Left renal pelvis (tissue), 4 donors: Measurements from ENCODE around the gene SOS2. TPM values are rescaled to one million over a fixed set of nuclear protein-coding genes. Genes with fewer than 3 reads are reported as not detected.
"Not testable (repeated sequence)": the region's sequence is repeated elsewhere in the genome, so short reads cannot be mapped to it uniquely, and the experiment has no call there.

ENCODE experiments used
- DNase-seq, 4 donors: peaks; one replicate each; pipeline ENCODE4 v3.0.0-alpha.2; 2013; ENCODE audit warnings: low read depth in 4 of 4, low spot score in 3 of 4
- polyA plus RNA-seq, 4 donors: library from polyadenylated mRNA; unstranded; fragments of 120-200 nt; gene quantifications; one replicate each; pipeline ENCODE4 v1.2.1, GENCODE V29; 2013; ENCODE audit not compliant: insufficient read length in 4 of 4

SOS2 gene
- polyA plus RNA-seq, 4 donors: 34.8 to 46.3 (median 38.4) TPM

DNA sequence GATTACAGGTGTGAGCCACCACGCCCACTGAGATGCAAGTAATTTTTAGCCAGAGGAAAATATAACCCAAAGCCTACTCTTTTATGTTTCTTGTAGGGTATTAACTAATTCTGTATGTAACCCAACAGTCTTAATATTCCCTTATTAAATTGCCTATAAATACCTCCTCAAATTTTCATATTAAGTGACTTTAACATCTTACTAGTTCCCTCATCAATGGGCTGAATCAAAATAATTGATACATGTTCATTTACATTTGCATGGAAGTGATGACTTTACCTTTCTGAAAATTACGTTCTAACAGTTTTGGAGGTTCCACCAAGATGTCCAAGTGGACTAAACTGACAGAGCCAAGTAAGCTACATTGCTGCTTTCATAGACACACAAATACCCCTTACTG, 3.1 kb downstream of the SOS2 start:
- no peak for DNase-seq

DNA sequence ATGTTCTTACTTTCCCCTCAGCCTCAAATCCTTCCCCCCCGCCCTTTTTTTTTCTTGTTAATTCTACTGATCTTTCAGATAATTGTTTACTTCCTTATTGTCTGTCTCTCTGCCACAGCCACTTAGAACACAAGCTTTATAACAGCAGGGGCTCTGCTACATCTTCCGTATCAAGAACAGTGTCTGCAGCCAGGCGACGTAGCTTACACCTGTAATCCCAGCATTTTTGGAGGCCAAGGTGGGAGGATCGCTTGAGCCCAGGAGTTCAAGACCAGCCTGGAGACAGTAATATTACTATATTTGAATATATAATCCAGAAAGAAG, 5.4 kb downstream of the SOS2 start:
- no peak for DNase-seq

DNA sequence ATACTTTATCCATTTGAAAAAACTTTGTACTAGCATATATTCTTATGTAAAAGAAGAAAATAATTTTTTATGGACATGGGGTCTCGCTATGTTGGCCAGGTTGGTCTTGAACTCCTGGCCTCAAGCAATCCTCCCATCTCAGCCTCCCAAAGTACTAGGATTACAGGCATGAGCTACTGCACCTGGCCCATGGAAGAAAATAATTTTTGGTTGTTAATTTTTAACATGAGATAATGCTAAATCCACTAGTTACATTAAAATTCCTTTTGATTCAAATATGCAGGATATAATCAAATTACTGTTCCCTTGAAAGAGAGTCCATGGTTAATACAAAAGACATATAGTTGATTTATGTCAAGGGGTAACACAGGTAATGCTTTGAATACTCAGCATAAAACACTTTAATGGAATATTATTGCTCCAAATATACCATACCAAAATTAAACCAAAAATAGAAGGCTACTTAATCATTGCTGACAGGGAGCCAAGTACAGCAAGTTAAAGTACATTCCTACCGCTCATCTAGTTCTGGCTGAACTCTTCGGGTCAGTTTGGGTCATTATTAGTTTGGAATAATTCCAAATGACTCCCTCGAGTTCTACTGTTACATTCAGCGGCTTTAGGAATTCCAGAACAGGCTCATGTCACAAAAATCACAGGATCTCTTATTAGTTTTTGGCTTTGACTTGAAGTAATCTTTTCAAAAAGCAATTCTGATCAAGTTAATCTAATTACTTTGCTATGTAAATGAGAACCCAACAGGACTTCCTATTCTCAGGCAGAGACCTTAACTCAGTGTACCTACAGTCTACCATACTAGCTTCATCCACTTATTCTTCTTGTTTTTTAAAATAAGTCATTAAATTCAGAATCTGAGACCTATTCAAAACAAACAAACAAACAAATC, 6.1 kb downstream of the SOS2 start:
- DNase-seq: peak in 3 of 4 donors; percentile 50 to 62 (median 53)

DNA sequence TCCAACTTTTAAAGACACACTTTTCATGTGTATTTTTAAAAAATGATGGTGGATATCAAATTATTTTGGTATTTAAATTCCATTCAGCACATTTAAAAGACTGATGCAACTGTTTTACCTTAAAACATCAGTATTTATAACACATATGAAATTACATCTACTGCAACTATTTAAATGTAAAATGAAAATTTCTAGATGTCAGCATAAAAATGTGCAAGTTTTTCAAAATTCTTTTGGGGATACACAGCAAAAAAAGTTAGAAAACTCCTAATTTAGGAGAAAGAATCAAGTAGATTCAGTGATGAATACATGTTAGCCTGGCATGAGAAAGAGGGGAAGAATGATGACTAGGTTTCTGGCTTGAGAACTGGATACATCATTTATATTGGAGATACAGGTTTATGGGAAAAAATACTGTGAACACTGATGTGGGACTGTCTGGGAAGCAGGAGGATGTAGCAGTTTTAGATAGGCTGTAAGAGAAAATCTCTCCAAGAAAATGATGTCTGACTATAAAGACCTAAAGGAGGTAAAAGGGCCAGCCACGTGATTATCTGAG, 9.2 kb downstream of the SOS2 start:
- DNase-seq: no peak

DNA sequence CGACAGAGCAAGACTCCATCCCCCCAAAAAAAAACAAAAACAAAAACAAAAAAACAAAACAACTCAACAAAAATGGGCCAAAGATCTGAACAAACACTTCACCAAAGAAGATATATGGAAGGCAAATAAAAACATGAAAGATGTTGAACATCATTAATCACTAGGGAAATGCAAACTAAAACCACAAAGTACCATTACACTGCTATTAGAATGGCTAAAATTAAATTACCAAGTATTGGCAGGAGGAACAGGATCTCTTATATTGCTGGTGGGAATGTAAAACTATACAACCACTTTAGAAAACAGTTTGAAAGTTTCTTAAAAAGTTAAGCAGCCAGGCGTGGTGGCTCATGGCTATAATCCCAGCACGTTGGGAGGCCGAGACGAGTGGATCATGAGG, 12.9 kb downstream of the SOS2 start:
- DNase-seq: no peak

DNA sequence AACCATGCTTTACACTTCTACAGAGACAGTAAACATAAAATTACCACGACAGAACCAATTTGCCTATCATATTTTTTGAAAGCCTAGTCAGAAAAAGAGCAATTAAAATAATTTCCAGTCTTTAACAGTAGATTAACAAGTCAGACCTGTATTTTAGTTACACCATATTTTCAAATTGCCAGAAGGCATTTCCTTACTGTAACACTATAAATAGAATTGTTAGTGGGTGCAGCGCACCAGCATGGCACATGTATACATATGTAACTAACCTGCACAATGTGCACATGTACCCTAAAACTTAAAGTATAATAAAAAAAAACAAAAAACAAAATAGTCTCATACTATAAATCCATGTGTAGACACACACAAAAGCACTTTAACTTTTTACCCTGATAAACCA, 16.0 kb downstream of the SOS2 start:
- no peak for DNase-seq

DNA sequence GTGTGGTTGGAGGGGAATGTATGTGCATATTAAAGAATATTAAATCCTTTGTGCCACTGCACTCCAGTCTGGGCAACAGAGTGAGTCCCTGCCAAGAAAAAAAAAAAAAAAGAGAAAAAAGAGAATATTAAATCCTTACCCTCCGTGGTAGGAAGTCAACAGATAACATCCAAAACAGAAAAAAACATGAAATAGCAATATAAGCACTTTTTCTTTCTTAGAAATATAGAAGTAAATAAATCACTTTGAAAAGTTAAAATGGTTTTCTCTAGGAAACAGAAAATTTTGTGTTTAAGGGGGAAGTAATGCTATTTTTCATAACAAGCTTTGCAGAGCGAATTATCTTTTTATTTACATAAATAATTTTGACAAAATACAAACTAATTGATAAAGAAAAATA, 17.6 kb downstream of the SOS2 start:
- no peak for DNase-seq

DNA sequence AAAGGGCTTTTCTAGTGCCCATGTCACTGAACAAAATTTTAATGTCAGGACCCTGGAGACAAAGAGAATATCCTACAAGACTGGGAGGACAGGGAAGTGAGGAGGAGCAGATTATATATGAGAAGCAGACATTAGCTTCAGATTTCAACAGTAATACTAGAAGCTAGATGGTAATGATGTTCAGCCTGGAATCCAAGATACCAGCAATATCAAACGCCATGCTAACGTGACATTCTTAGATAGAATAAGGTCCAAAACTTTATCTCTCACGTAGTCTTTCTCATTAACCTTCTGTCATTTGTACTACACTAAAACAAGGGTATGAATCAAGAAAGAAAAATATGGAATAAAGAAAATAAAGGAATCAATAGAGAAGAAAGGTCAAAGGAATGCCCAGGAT, 18.7 kb downstream of the SOS2 start:
- DNase-seq: no peak

DNA sequence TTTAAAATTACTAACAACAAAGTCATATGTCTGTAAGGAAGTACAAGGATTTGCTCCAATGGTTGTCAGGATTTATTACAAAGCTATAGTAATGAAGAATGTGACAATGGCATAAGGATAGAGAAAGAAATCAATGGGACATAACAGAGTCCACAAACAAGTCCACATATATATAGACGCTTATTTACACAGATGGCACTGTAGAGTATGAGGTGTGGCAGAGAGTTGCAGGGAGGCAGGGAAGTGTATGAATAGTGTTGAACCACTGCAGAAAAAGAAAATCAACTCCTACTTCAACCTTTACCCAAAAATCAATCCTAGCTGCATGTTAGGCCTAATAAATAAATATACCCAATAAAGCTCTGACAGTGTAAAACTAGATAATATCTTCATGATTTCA, 21.3 kb downstream of the SOS2 start:
- no peak for DNase-seq

DNA sequence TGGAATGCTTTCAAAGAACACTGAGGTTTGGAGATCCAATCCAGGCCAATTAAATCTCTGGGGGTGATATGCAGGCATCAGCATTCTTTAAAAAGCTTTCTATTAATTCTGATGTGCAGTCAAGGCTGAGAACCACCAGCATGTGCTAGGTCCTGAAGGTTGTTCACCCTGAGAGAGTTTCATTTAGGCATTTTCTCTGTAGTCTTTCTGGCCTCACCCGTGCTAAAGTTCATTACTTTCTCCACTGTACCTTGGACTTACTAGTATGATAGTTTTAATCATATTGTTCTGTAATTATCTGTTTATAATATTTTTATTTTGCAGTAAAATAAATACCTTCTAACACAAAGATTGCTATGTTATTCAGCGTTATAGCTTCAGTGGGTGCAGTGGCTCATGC, 32.9 kb downstream of the SOS2 start:
- no peak for DNase-seq

DNA sequence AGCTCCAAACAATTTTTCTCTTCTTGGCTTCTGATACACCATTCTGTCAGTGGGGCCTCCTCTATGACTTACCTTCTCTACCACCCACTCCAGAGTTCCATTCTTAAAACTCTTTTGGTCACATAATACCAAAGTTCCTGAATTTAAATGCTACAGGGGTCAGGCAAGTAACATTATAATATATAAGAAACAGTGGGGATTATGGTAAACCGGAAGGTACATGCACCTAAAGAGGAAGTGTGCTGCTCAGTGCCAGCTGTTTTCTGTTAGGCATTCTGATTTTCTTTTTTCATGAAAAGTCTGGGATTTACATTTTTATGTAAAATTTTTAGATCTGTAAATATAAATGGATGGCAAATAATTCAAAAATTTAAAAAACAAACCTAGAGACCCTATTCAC, 39.9 kb downstream of the SOS2 start:
- DNase-seq: no peak

DNA sequence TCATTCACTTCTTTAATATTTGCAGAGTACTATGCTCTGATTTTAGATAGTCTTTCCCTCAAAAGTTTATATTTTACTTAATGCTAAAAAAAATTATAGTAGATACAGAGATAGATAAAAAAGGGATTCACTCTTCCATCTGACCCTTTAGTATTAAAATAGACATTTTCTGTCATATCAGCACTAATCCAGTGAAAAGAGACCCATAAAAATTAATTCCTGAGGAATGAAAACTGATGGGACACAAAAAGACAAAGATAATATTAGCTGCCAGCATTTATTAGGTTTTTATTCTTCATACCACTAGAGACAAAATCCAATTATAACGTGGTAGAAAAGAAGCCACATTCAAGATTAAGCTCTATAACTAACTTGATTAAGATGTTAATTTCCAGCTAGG, 45.3 kb downstream of the SOS2 start:
- DNase-seq: no peak

DNA sequence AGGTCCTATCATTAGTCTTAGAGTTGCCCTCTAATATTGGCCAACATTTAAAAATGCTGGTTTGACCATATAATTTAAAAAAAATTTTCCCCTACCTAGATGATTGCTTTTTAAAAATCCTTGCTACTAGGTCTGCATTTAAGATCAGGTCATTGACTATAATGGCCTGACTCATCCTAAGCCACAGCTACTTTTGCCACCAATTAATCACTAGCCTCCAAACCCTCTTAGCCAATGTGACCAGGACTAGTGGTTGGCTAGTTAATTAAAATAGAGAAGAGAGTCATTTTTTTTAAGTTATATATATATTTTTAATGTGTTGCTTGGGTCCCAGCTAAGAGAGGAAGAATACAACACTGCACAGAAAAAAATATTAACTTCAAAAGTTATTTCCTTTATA, 57.5 kb downstream of the SOS2 start:
- no peak for DNase-seq

DNA sequence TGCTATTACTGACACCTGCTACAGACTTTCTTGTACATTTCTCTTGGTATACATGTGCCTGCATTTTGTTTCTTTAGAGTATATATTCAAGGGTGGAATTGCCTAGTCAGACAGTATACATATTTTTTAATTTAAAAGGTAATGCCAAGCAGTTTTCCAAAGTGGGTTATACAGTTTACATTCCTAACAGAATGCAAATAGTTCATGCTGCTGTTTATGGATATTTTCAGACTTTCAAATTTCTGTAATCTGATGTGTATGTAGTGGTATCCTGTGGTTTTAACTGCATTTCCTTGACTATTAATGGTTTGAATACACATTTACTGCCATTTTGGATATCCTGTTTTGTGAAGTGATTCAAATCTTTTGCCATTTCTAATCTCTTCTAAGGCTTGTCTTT, 59.5 kb downstream of the SOS2 start:
- no peak for DNase-seq

DNA sequence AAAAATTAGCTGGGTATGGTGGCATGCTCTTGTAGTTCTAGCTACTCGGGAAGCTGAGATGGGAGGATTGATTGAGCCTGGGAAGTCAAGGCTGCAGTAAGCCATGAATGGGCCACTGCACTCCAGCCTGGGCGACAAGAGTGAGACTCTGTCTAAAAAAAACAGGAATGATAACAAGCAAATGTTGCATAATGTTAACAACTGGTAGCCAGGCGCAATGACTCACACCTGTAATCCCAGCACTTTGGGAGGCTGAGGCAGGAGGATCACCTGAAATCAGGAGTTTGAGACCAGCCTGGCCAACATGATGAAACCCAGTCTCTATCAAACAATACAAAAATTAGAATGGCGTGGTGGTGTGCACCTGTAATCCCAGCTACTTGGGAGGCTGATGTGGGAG, 64.0 kb downstream of the SOS2 start:
- DNase-seq: not testable (repeated sequence)

DNA sequence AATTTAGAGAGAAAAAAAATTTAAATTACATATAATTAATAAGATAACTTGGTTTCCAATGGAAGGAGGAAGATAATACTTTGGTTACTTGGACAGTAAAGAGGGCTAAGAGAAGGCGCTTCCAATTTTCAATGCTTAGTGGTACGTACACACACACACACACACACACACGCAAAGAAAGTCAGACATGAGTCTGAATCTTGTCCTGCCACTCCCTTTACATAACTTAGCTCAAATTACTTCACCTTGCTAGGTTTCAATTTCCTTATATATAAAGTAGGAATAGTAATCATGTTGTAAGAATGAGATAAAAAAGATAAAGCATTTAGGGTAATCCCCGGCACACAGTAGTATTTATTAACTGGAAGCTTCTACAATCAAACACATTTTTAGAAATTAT, 75.3 kb downstream of the SOS2 start:
- DNase-seq: no peak

DNA sequence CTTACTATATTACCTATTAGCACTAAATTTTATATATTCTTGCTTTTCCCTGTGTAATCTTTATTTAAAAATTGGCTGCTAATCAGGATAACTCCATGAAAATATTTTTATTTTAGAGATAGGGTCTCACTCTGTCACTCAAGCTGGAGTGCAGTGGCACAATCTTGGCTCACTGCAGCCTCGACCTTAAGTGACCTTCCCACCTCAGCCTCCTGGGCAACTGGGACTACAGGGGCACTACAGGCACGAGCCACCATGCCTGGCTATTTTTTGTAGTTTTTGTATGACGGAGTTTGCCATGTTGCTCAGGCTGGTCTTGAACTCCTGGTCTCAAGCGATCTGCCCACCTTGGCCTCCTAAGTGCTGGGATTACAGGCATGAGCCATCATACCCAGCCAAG, 82.6 kb downstream of the SOS2 start:
- DNase-seq: no peak

DNA sequence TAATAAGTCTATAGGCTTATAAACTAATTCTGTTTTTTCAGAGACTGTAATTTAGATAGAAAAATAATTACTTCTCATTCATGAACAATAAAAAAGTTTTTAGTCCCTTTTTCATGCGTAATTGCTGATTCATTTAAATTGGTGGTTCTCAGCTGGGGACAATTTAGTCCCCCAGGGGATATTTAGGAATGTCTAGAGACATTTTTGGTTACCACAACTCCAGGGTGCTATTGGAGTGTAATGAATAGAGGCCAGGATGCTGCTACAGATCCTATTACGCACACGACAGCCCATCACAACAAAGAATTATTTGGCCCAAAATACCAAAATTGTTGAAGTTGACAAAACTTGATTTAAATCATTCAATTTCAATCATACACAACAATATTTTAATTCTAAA, 92.2 kb downstream of the SOS2 start:
- no peak for DNase-seq

DNA sequence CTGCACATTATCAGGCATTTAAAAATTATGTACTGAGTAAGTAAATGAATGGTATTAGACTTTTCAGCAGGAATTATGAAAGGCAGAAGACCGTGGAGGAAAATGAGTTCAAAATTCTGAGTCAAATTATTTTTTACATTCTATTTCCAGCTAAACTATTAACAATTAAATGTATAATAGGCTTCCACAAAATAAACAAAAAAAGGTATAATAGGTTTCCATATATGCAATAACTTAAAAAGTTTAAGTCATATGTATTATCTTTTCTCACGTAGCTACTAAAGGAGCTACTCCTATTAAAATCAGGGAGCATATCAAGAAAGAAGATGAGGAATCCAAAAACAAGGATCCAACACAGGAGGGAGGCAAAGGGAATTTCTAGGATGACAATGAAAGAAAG, 103.6 kb downstream of the SOS2 start:
- no peak for DNase-seq

DNA sequence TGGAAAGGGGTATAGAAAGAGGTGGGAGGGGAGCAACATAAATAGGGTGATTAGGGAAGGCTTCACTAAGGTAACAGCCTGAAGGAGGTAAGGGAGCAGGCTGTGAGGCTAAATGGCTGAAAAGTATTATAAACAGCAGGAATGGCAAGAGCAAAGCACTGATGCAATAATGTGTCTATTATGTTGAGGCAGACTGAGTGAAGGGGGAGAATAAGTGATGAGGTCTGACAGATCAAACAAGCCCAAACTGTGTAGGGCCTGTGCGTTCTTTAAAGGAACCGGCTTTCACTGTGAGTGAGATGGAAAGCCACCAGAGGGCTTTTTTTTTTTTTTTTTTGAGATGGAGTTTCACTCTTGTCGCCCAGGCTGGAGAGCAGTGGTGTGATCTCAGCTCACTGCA, 108.3 kb downstream of the SOS2 start:
- no peak for DNase-seq

DNA sequence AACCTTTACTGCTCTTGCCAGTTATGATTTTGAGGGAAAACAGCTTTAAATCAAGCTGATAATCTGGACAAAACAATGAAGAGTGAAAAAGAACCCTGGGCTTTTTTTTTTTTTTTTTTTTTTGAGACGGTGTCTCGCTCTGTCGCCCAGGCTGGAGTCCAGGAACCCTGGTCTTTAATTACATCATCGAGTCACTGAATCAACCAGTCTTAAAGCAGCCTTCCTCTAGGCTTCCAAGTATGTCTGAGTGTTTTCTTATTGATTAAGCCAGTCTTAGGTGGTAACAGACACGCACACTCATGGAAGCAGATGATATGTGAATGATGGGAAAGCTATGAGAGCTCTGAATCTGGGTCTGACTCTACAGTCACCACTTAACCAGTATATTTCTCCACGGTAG, 109.1 kb downstream of the SOS2 start:
- no peak for DNase-seq

DNA sequence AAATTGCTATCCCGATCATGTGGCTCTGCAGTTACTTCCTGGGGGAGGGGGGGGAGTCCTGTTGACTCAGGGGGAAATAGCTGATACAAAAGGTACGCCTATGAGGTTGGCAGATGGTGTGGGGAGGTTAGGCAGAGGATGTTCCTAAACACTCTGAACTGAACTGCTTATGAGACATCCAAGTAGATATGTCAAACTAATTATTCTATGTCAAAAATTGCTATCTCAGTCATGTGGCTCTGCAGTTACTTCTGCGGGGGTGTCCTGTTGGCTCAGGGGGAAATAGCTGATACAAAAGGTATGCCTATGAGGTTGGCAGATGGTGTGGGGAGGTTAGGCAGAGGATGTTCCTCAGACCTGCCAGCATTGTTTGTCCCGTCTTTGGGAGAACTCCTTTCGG, 109.9 kb downstream of the SOS2 start:
- no peak for DNase-seq

DNA sequence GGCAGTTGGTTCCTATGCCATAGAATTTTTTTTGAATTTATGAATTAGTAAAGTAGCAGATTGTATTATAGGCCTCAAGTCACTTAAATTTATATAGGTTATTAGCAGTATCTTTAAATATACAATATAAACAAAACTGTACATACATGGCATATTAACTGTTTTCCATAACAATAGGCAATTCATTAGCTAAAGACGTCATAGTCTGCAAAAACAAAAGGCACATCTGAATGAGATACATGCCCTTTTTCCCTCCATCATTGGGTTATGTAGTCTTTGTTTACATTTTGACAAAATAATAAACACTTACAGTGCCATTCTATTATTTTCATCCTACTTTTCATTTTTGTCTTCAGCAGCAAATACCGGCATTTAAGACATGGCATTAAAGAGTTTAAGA, 113.9 kb downstream of the SOS2 start:
- DNase-seq: no peak
